Glomerular visceral epithelial cell (primary cell): Measurements from ENCODE around the gene SOD2.
"Not testable (repeated sequence)": the region's sequence is repeated elsewhere in the genome, so short reads cannot be mapped to it uniquely, and the experiment has no call there.

Source experiments
- DNase-seq: peaks from one replicate; pipeline ENCODE4 v3.0.0-alpha.2; 2016; ENCODE audit errors: extremely low spot score

The SOD2 gene

DNA sequence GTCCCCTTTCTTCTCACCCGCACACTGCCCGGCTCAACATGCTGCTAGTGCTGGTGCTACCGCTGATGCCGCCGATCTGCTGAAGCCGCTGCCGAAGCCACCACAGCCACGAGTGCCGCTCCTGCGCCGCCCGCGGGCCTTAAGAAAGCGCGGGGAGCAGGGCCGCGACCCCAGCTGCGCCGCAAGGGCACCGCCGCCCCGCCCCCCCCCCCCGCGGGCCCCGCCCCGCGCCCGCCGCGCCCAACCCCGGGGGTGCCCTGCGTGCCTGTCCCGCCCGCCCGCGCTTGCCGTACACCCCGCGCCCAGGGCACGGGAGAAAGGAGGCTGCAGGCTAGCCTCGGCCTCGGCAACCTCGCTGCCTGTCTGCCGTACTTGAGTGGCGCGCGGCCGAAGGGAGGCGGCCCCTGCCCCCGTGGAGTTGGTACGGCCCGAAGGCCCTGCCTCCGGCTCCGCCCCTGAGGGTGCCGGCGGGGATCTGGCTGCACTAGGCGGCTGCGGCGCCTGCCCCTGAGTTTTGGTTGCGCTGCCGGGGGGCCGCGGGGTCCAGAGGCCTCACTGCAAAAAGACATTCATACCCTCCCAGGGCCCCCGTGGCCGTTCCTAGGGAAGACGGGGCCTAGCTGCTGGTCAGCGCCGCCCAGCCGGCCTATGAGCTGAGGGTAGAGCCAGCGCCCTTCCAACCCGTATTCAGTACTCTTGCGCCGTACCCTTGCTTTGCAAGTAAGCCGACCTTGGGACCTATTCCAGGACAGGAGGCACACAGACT, at the start of gene SOD2:
TSS of gene SOD2 (minus strand) at position 114 of the 766 bp plus-strand sequence. CDS start at position 40, 74 bp downstream.
- peak; percentile 95 for DNase-seq

DNA sequence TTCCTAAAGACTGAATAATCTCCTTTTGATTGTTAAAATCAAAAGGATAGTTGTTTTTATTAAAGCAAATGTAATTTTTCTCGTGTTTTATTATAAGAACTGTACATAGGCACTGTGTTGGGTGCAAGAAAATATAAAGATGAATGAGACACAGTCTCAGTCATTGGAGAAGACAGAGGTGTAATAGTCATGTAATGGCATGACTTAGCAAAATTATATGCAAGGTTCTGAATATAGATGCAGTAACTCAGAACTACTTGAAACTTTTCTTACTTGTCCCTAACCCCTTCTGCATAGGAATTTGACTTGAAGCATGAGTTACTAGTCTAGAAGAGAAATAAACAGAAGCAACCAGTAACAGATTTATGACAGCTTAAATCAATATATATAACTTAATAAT, 49.1 kb upstream of the SOD2 start:
- DNase-seq, result no peak

DNA sequence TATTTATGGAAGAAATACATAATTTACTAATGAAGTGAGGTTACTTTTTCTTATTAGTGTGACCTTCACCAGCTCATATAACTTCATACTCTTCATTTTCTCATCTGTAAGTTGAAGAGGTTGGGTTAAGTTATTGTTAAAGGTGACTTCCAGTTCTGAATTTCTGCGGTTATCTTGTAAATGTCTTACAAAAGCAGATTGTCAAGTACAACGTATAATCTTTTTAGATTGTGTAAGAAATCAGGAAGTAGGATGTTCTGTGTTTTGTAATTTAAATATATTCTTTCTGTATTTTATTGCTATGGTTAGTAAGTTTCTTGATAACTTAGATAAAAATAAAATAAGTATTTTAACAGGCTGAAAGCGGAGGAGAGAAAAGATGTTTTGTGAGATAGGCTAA, 46.3 kb upstream of the SOD2 start:
- DNase-seq, result no peak

DNA sequence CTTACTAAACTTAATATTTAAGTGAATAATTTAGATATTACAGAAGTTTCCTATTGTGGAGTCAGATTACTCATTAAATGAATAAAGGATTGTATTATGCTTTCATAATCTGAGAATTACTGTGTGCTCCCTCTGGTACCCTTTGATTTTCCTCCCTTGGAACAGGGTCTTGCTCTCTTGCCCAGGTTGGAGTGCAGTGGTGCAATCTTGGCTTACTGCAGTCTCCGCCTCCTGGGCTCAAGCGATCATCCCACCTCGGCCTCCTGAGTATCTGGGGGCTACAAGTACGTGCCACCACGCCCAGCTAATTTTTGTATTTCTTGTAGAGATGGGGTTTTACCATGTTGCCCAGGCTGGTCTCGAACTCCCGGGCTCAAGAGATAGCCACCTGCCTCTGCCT, 43.9 kb upstream of the SOD2 start:
- no peak for DNase-seq

DNA sequence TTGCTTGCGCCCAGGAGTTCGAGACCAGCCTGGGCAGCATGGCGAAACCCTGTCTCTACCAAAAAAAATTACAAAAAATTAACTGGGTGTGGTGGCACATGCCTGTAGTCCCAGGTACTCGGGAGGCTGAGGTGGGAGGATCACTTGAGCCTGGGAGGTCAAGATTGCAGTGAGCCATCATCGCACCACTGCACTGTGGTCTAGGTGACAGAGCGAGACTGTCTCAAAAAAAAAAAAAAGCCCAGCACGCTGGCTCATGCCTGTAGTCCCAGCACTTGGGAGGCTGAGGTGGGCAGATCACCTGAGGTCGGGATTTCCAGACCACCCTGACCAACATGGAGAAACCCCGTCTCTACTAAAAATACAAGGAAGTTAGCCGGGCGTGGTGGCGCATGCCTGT, 40.4 kb upstream of the SOD2 start:
- not testable (repeated sequence) for DNase-seq

DNA sequence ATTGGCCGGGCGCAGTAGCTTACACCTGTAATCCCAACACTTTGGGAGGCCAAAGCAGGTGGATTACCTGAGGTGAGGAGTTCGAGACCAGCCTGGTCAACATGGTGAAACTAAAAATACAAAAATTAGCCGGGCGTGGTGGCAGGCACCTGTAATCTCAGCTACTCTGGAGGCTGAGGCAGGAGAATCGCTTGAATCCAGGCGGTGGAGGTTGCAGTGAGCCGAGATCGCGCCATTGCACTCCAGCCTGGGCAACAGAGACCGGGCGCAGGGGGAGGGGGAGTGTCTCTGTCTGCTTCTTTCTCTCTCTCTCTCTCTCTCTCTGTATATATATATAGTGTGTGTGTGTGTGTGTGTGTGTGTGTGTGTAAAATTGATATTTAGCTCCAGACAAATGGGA, 39.5 kb upstream of the SOD2 start:
- not testable (repeated sequence) for DNase-seq

DNA sequence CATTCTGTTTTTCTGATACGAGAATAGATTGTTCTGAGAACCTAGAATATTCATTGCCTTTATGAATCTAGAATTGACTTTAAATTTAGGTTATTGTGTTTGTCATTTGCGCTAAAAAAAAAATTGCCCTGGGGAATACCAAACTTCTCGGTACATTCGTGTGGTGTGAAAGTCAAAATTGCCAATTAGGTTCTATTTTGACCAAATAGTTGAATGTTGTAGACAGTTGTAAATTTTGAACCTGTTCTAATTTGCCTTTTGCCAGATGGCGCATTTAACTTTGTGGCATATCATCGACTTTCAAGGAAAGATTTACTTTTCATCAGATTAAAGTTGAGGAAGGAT, 37.3 kb upstream of the SOD2 start:
- no peak for DNase-seq

DNA sequence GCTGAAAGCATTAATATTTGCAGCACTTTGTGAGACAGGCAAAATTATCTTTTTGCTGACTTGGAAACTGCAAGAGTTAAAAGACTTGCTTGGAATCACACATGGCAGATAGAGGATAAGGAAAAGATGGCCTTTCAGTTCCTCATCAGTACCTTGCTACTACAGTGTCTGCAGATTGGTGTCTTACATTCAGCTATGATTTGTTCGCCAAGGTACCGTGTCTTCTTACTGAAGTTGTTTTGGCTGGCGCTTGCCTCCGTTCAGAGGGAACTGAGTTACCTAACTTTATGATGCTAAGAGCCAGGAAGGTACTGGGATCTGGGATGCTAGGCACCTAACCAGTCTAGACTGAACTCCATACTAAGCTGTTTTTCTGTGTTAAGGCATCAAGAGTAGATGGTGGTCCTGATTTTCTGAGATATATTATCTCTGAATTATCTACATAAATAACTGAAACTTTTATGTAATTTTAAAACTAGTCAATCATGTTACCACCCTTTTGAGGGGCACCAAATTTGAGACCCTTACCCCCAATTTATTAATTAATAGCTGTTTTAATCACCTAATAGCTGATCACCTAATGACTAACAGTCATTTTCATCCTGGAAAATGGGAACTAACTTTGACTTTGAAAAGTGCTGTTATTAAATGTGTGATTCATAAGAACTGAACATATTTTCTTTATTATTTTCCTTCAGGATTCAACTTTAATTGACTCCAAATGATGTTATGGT, 36.7 kb upstream of the SOD2 start:
- DNase-seq, result peak; percentile 25

DNA sequence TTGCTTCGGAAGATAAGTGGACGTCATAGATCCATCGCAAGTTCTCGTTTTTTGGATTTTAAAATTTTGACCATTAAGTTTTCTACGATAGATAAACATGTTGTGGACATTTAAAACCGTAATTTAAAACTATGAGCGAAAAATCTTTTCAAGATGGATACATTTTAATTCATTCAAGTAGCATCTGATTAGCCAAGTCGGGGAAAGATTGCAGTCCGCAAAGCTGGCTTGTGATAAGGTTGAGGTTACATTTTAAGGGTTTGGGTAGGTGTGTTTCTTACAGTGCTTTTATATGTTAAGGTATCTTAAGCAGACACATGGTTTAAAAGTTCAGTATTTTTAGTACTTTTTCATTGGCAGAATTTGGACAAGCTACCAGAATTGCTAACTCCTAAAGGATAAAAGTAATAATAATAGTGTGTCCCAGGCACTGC, 35.5 kb upstream of the SOD2 start:
- DNase-seq, result no peak

DNA sequence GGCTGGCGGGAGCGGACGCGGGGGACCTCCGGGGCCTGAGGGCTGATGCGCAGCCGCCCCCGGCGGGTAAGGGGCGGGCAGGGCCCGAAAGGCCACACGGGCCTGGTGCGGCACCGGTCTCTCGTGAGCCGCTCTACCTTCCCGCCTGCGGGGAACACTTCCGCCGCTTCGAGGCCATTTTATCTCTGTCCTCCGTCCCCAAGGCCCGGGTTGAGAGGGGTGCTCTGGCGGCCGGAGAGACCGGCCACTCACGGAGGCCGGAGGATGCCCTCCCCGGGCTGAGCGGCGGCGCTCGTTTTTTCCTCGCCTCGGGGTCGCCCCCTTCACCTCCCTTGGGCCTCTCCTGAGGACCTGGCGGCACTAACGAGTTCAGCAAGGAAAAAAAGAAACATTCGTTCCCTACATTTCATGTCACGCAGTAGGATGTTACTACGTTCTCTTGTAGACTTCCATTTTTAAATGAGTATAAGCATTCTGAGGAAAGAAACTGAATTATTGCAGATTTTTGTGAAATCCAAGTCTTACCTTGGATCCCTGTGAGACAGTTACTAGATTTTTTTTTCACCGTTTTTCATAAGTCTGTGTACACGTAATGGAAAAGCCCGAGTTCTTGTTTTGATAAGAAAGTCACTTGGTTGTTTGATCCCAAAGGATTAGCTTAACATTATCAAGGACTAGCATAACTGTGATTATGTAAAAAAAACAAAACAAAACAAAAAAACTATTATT, 34.8 kb upstream of the SOD2 start:
- DNase-seq, result no peak

DNA sequence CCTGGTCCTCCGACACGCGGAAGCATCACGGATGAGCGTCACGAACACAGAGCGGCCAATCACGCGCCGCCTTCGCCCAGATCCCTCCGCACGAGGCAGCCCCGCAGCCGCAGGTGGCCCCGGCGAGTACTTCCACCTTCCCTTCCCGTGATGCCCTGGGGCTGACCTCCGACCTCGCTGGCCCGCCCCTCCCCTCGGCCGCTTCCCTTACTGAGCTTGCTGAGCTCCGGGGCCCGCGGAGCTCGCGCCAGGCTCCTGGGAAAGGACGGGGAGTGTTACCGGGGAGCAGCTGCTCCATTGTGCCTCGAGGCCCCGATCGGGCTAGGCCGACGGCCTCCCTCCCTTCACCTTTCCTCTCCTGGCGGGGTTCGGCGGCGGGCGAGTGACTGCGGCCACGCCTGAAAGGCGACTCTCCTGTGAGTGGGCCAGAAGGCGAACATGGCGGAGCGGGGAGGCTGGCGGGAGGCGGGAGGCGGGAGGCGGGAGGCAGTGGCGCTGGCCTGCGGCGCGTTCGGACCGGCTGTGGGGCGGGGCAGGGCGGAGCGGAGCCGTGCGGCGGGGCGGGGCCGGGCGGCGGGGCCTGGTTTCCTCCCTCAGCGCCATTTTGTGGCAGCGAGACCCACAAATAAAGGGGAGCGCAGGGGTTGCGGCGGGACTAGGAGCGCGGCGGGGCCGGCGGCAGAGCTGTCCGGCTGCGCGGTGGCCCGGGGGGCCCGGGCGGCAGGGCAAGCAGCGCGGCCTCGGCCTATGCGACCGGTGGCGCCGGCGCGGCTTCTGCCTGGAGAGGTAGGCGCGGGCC, 34.1 kb upstream of the SOD2 start, which contains the start of gene WTAP:
TSS of gene WTAP (plus strand) at position 589 of the 799 bp plus-strand sequence. CDS start 8,760 bp downstream, outside the sequence.
- peak; percentile 97 for DNase-seq

DNA sequence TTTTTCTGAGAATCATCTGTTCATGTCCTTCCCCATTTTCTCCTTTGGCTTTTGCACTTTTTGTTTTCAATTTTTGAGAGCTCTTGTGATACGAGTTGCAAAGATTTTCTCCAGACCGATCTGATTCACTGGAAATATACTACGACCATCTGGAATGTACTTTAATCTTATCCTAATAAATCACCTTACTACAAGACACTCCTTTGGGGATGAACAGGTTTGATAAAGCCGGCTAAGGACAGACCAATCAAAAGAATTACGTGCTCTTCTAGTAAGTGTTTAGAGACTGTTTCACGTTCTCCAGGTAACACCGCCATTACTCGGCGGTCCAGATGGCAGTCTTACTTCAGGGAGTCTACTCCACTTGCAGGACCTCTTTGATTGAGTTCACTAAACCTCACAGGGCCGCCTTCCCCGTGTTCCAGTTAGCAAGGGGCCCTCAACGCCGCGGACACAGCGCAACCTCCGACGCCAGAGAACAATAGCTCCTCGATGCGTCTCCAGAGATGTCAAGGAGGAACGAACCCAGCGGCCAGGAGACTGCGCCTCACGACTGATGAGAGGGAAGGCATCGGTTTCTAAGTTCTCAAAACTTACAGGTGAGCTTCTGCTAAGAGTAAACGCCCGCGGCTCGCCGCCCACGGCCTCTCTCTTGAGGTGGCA, 33.3 kb upstream of the SOD2 start:
- DNase-seq, result no peak

DNA sequence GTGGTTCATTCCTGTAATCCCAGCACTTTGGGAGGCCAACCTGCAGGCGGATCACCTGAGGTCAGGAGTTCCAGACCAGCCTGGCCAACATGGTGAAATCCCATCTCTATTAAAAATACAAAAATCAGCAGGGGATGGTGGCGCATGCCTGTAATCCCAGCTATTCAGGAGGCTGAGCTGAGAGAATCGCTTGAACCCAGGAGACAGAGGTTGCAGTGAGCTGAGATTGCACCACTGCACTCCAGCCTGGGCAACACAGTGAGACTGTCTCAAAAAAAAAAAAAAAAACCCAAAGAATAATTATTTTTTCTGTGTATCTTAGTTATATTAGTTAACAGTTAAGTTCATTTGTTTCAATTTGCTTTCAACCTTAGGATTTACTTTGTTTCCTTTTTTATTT, 32.2 kb upstream of the SOD2 start:
- not testable (repeated sequence) for DNase-seq

DNA sequence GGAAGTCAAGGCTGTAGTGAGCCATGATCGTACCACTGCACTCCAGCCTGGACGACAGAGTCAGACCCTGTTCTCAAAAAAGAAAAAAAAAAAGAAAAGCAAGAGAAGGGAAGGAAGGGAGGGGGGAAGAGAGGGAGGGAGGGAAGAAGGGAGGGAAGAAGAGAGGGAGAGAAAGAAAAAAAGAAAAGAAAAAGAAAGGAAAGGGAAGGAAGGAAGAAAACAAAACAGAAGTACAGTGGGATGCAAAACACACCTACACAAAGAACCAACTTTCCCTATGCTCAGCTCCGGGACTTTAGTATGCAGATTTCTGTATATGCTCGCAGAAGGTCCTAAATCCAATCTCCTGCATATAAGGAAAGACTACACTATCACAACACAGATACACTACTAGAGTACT, 31.7 kb upstream of the SOD2 start:
- DNase-seq, result no peak

DNA sequence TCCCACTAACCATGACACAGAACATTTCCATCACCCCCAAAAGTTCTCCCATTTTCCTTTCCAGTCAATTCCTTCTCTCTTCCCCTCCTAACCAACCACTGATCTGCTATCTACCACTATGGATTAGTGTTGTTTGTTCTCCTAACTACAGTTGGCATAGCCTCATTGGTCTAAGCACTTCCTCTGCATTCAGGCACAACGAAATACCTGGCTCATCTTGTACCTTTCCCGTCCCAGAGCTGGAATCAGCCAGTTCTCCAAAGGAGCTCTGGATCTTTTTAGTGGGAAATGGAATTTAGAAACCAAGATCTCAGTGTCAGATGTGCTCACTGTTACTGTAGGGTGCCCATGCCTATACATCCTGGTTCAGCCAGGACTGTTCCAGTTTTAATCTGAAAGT, 30.2 kb upstream of the SOD2 start:
- DNase-seq, result no peak

DNA sequence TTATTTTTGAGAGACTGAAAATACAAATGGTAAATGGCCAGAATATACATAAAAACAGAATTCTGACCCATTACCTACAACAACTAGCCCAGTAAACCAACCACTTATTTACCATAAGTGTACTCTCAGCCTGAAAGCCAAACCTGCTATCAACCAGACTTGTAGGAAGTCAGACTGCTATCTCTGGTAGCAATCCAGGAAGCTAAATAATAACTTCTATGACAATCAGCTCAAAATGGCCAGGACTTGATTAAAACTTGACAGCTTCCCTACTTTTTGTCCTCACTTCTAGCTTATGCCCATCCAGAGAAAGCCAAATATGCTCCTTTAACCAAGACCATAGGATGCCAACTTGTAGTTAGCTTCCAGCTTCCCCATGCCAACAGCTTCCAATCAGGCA, 29.6 kb upstream of the SOD2 start:
- DNase-seq, result no peak

DNA sequence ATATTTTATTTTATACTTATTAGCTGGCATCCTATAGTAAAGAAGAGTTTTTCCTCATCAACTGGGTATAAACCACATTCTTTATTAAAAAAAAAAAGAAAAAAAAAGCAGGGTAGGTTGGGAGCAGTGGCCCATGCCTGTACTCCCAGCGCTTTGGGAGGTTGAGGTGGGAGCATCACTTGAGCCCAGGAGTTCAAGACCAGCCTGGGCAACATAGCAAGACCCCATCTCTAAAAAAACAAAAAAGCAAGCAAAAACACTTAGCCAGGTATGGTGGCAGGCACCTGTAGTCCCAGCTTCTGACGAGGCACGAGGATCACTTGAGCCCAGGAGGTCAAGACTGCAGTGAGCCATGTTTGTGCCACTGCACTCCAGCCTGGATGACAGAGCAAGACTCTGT, 28.9 kb upstream of the SOD2 start:
- DNase-seq, result not testable (repeated sequence)

DNA sequence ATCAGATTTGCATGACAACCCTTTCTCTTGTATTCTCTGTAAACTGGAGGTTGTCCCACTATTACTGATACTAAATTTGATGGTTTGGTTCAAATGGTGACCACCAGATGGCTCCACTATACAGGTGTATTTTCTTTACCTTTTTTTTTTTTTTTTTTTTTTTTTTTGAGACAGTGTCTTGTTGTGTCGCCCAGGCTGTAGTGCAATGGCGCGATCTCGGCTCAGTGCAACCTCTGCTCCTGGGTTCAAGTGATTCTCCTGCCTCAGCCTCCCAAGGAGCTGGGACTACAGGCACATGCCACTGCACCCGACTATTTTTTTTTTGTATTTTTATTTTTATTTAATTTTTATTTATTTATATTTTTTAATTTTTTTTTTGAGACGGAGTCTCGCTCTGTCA, 27.7 kb upstream of the SOD2 start:
- DNase-seq, result peak; percentile 50

DNA sequence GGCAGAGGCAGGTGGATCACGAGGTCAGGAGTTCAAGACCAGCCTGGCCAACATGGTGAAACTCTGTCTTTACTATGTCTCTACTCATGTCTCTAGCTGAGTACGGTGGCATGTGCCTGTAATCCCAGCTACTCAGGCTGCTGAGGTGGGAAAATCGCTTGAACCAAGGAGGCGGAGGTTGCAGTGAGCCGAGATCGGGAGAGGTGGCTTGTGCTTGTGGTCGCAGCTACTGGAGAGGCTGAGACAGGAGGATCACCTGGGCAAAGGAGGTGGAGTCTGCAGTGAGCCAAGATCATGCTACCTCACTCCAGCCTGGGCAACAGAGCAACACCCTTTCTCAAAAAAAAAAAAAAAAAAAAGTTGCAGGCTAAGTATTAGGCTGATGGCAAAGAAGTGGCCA, 26.2 kb upstream of the SOD2 start:
- no peak for DNase-seq

DNA sequence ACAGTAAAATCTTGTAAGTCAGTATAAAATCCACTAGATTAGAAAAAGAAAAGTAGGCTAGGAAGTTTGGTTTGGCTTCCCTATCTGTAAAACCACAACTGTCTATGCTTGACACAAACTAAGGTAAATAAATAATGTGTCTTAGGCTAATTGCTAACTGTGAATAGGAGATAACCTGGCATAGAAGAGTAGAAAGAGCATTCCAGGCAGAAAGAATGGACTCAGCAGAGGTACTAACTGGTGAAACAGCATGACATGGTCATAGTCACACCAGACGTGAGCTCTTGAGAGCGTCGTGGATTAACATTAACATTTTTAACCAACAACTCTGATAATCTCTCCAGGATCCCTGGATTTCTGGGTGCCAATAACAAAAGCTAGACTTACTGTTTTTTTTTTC, 25.6 kb upstream of the SOD2 start:
- DNase-seq, result no peak
